Measurements from ENCODE around the gene AOC2.

DNA sequence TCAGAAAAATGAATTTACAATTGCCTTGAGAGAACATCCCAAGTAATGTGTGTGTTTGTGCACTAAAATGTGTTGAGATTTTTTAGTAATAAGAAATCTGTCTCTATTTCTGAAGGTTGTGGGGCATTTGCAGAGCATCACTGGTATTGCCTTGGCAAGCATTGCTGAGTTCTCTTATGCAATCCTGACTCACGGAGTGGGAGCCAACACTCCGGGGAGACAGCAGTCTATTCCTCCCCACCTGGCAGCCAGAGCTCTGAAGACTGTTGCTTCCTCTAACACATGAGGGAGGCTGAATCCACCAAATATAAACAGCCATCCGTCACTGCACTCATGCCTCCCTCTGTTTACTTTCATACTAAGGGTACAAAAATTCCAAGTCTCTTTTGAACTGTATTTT is 35.1 kb upstream of the AOC2 start:
- no peak for TF ChIP-seq POLR2AphosphoS5 (IDR thresholded peaks at IDR 0.05; ENCODE audit: low read depth, low read length)
- TF ChIP-seq TAF1 (IDR thresholded peaks at IDR 0.05; ENCODE audit: borderline replicate concordance, low read depth, low read length) = no peak
